Astrocyte of the cerebellum (primary cell): ENCODE measurements around the gene PLD1.

Experiments
- DNase-seq: peaks from one replicate; pipeline ENCODE4 v3.0.0-alpha.2; 2011; ENCODE audit warnings: low read depth
- H3K4me3 ChIP-seq: 2 replicates; pipeline ENCODE4 v1.5.1; 2011; ENCODE audit warnings: mild to moderate bottlenecking, low read depth, low read length, moderate library complexity
- in situ Hi-C: cut with HindIII; loops from 2 replicates; pipeline ENCODE4 v1.10.0; 2017; ENCODE audit warnings: low sequenced_read_pairs
- TF ChIP-seq, protein P1 (sequence below): IDR thresholded peaks from 2 replicates; pipeline ENCODE4 v1.5.1; 2012; ENCODE audit warnings: low read length, low read depth, moderate library complexity, mild to moderate bottlenecking; ENCODE audit errors: missing control alignments

Gene PLD1

DNA sequence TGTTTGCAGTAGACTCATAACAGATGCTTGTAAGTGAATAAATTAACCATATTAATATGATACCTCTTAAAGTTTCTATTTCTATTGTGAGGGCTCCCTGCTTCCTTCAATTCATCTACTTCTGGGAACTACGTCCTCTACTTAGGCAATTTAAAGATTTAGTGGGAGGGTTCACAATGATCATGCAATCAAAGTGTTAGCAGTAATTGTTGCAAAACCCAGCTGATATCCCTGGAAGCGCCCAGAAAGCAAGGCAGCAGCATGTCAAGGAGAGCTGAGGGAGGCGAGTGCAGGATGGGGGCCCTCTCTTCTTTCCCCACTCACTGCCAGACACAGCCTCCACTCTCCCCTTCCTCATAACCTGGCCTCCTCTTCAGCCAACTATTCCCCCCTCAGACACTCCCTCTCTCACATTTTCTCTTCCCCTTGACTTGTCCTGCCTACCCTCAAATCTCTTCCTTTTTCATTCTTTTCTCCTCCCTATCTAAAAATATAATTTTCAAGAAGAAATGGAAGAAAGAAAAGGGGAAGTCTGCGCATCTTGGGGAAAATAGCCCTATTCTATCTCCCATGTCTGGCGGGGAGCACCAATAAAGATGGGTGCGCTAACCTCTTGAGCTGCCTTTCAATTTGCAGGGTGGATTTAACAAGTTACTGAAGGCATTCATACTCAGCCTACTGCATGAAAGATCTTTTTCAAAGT is 39.5 kb upstream of the PLD1 start:
- DNase-seq = no peak
- H3K4me3 ChIP-seq = no peak overlapping the region
- in situ Hi-C loops = no loop called here
- TF ChIP-seq, protein P1, sequence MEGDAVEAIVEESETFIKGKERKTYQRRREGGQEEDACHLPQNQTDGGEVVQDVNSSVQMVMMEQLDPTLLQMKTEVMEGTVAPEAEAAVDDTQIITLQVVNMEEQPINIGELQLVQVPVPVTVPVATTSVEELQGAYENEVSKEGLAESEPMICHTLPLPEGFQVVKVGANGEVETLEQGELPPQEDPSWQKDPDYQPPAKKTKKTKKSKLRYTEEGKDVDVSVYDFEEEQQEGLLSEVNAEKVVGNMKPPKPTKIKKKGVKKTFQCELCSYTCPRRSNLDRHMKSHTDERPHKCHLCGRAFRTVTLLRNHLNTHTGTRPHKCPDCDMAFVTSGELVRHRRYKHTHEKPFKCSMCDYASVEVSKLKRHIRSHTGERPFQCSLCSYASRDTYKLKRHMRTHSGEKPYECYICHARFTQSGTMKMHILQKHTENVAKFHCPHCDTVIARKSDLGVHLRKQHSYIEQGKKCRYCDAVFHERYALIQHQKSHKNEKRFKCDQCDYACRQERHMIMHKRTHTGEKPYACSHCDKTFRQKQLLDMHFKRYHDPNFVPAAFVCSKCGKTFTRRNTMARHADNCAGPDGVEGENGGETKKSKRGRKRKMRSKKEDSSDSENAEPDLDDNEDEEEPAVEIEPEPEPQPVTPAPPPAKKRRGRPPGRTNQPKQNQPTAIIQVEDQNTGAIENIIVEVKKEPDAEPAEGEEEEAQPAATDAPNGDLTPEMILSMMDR = no peak

DNA sequence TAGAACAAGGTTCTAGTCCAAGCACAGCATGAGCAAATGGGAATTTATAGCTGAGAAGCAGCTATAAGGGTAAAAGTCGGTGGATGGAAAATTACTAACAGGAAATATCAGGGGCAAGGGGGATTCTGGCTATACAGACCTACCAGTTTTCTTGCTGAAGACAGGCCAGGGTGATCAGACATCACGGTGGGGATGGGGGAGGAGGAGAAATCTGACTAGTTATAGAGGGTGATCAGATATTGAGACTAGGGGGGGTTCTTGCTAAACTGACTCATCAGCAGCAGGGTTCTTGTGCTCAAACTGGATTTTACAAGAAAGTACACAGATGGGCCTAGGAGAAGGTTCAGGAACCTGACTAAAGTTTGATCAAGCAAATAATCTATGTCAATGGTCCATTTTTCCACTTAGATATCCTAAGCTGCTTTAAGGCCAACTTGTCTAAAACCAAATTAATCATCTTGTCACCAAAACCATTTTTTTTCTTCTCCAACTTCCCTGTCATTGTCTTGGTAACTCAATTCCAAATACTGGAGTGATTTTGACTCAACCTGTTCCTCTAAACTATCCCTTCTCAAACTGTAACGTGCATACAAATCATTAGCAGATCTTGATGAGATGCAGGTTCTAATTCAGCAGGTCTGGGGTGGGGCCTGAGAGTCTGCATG is 37.4 kb upstream of the PLD1 start:
- in situ Hi-C loops = no loop called here
- TF ChIP-seq, protein P1 = no peak

GRCh38 chr3:171847133-171847532 is 36.9 kb upstream of the PLD1 start:
- in situ Hi-C loops = no loop called here
- DNase-seq = no peak
- no peak overlapping the region for H3K4me3 ChIP-seq
- TF ChIP-seq, protein P1 = no peak

More for the DNA sequence above, 37.4 kb upstream of the PLD1 start:
- no peak for DNase-seq
- no peak overlapping the region for H3K4me3 ChIP-seq

- TF ChIP-seq, protein P1 = no peak
- no peak for DNase-seq
- in situ Hi-C loops = no loop called here
- H3K4me3 ChIP-seq = no peak overlapping the region
These were observed 36.3 kb upstream of the PLD1 start for GRCh38 chr3:171846597-171846996.

DNA sequence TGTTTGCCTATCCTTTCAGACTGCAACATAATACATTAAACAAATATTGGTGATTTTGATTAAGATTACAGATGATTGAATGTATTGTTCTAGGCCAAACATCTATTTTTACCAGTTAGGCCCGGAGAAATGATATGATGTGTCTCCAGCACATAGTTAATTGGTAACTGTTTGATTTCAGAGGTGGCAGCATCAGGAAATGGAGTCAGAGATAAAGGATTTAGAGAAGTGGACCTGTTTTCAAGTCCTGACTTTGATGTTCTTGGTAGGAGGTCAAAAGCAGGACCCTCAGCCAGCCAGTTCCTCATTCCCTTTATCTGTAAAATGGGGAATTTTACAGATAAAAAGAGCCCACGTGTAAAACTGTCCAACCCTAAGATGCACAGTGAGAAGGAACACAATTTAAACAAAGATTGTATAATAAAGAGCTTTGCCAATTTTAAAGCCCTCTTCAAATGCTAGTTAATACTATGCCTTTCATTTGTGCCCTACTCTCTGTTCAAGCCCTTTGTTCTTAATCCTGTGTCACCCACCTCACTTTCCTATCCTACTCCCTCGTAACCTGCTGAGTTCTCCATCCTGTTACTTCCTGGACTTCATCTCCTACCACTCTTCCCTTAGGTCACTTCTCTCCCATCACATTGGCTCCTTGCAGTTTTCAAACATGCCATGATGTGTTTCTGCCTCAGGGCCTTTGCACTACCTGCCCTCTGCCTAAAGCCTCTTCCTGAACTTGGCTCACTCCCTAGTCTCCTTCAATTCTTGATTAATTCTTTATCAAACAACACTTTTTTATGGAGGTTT is 35.4 kb upstream of the PLD1 start:
- no peak overlapping the region for H3K4me3 ChIP-seq
- TF ChIP-seq, protein P1 = no peak
- in situ Hi-C loops = no loop called here
- no peak for DNase-seq

DNA sequence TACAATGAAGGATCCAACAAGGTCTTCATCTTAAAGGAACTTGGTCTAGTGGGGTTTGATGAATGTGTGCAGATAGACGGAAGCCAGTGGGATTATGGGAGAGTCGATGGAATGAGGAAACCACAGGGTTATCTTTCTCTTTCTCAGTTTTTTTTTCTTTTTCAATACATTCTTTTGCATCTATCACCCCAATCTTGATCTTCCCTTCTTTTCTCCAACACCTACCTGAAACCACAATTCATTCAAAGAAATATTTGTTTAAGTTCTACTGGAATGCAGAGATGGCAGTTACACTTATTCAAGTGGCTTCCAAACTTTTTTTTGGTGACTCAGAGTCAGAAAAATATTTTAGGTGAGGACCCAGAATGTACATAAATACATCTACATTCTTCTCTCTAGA is 34.6 kb upstream of the PLD1 start:
- in situ Hi-C loops = no loop called here

More for the DNA sequence above, 34.6 kb upstream of the PLD1 start:
- no peak overlapping the region for H3K4me3 ChIP-seq
- no peak for DNase-seq
- TF ChIP-seq, protein P1 = no peak
